DND-41 (cell line): ENCODE data around the gene ITPR3.

ENCODE experiments used
- ATAC-seq: fragments of 200-7000 bp; cut with Tn5 transposase; 3 replicates; pipeline ENCODE4 v1.9.1; 2021; ENCODE audit warnings: low read depth; ENCODE audit not compliant: insufficient read depth
- DNase-seq: peaks from one replicate; pipeline ENCODE4 v3.0.0-alpha.2; 2020
- H2AFZ ChIP-seq: 2 replicates; pipeline ENCODE4 v1.6.0; 2012; ENCODE audit warnings: low read depth, low read length
- H3K27ac ChIP-seq: 2 replicates; pipeline ENCODE4 v1.5.1; 2012; ENCODE audit warnings: low read length, inconsistent platforms
- H3K27me3 ChIP-seq: fragments of 200-600 bp; sonication (generic); 2 replicates; pipeline ENCODE4 v1.6.0; 2012; ENCODE audit warnings: low read length, mild to moderate bottlenecking, inconsistent platforms; ENCODE audit not compliant: insufficient read depth, poor library complexity
- H3K36me3 ChIP-seq: 2 replicates; pipeline ENCODE4 v1.5.1; 2012; ENCODE audit warnings: low read length, inconsistent platforms; ENCODE audit not compliant: insufficient read depth
- H3K4me1 ChIP-seq: 2 replicates; pipeline ENCODE4 v1.5.1; 2012; ENCODE audit warnings: mild to moderate bottlenecking, low read length; ENCODE audit not compliant: insufficient read depth
- H3K4me2 ChIP-seq: 2 replicates; pipeline ENCODE4 v1.6.0; 2012; ENCODE audit warnings: mild to moderate bottlenecking, moderate library complexity, low read length, inconsistent platforms; ENCODE audit not compliant: insufficient read depth
- H3K4me3 ChIP-seq, 2 experiments: fragments of 200-600 bp in 1 of 2; shearing (Covaris generic) in 1 of 2; 2 replicates each; pipeline ENCODE4 v1.5.1; 2012 to 2016; ENCODE audit warnings: inconsistent platforms in 2 of 2, low read length in 2 of 2, mild to moderate bottlenecking in 2 of 2, low read depth in 1 of 2, moderate library complexity in 1 of 2
- H3K79me2 ChIP-seq: 2 replicates; pipeline ENCODE4 v1.6.0; 2012; ENCODE audit warnings: low read length, inconsistent platforms; ENCODE audit not compliant: insufficient read depth
- H3K9ac ChIP-seq: 2 replicates; pipeline ENCODE4 v1.6.0; 2012; ENCODE audit warnings: low read depth, mild to moderate bottlenecking, inconsistent platforms, low read length, moderate library complexity
- H3K9me3 ChIP-seq: 2 replicates; pipeline ENCODE4 v1.5.1; 2012; ENCODE audit warnings: low read length, moderate library complexity, mild to moderate bottlenecking, inconsistent platforms; ENCODE audit not compliant: insufficient read depth, severe bottlenecking
- H4K20me1 ChIP-seq: 2 replicates; pipeline ENCODE4 v1.6.0; 2012; ENCODE audit warnings: low read length; ENCODE audit not compliant: insufficient read depth
- EZH2 ChIP-seq: IDR thresholded peaks from 3 replicates; pipeline ENCODE4 v1.6.1; 2012; ENCODE audit warnings: borderline replicate concordance, low read depth, mild to moderate bottlenecking, moderate library complexity, low read length, inconsistent platforms; ENCODE audit not compliant: severe bottlenecking
- TF ChIP-seq, protein P1 (sequence below): IDR thresholded peaks from 2 replicates; pipeline ENCODE4 v1.5.1; 2012; ENCODE audit warnings: borderline replicate concordance, low read length, moderate library complexity, mild to moderate bottlenecking; ENCODE audit not compliant: poor library complexity, severe bottlenecking; ENCODE audit errors: extremely low read depth

The ITPR3 gene

DNA sequence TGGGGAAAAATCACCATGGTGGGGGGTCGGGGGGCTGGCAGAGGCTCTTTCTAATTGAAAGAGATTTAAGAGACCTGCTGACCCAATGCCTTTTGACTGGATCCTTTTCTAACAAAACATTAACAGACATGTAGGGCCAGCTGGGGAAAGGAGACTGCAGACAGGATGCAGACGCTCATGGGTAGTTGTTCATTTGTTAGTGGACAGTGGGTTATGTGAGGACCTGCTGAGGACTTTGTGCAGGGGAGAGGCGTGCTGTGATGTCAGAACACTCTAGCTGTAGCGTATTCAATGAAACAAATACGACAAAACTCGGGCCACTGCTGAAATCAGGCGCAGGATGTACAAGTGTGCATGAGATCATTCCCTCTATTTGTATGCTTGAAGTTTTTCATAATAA, 124.4 kb downstream of the ITPR3 start:
- no peak overlapping the region for H3K4me3 ChIP-seq
- H3K27me3 ChIP-seq: peaks cover 4% of the 10 kb centered on the region
- H3K9me3 ChIP-seq: no peaks in the 10 kb centered on the region
- ATAC-seq: no peak
- H3K4me1 ChIP-seq: no peaks in the 10 kb centered on the region
- peaks cover 8% of the 10 kb centered on the region; the same call in 1 of the 2 replicates for H4K20me1 ChIP-seq
- H3K9ac ChIP-seq: no peak overlapping the region
- no peak overlapping the region for H2AFZ ChIP-seq
- H3K79me2 ChIP-seq: no peaks in the 10 kb centered on the region
- no peaks in the 10 kb centered on the region for H3K36me3 ChIP-seq
- no peak overlapping the region for H3K27ac ChIP-seq
- no peak for DNase-seq
- TF ChIP-seq, protein P1, sequence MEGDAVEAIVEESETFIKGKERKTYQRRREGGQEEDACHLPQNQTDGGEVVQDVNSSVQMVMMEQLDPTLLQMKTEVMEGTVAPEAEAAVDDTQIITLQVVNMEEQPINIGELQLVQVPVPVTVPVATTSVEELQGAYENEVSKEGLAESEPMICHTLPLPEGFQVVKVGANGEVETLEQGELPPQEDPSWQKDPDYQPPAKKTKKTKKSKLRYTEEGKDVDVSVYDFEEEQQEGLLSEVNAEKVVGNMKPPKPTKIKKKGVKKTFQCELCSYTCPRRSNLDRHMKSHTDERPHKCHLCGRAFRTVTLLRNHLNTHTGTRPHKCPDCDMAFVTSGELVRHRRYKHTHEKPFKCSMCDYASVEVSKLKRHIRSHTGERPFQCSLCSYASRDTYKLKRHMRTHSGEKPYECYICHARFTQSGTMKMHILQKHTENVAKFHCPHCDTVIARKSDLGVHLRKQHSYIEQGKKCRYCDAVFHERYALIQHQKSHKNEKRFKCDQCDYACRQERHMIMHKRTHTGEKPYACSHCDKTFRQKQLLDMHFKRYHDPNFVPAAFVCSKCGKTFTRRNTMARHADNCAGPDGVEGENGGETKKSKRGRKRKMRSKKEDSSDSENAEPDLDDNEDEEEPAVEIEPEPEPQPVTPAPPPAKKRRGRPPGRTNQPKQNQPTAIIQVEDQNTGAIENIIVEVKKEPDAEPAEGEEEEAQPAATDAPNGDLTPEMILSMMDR: no peak
- TF ChIP-seq EZH2: no peak
- no peak overlapping the region for H3K4me2 ChIP-seq
